ENCODE measurements around the gene LTC4S. TPM values are rescaled to one million over a fixed set of nuclear protein-coding genes. Genes with fewer than 3 reads are reported as not detected.

Gene LTC4S
- total RNA-seq, 4 donors from 2014 or later: 4.1 to 22.9 (median 13.6) TPM; not detected in 1

GRCh38 chr5:179840766-179841165 lies 47.0 kb downstream of the LTC4S start:
- no peak overlapping the region for H3K4me3 ChIP-seq
- H3K9me3 ChIP-seq: peaks cover 0 to 5% of the 10 kb centered on the region in 2 donors
- intact Hi-C loops (cut with DNase I; ENCODE audit: low total_unique reads): no loop called here
- no peak overlapping the region for H3K27ac ChIP-seq
- no peak for TF ChIP-seq POLR2A (IDR thresholded peaks at IDR 0.05)
- TF ChIP-seq, protein P1, sequence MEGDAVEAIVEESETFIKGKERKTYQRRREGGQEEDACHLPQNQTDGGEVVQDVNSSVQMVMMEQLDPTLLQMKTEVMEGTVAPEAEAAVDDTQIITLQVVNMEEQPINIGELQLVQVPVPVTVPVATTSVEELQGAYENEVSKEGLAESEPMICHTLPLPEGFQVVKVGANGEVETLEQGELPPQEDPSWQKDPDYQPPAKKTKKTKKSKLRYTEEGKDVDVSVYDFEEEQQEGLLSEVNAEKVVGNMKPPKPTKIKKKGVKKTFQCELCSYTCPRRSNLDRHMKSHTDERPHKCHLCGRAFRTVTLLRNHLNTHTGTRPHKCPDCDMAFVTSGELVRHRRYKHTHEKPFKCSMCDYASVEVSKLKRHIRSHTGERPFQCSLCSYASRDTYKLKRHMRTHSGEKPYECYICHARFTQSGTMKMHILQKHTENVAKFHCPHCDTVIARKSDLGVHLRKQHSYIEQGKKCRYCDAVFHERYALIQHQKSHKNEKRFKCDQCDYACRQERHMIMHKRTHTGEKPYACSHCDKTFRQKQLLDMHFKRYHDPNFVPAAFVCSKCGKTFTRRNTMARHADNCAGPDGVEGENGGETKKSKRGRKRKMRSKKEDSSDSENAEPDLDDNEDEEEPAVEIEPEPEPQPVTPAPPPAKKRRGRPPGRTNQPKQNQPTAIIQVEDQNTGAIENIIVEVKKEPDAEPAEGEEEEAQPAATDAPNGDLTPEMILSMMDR (IDR thresholded peaks at IDR 0.05): no peak
- no peak for DNase-seq
- no peaks in the 10 kb centered on the region for H3K36me3 ChIP-seq
- no peaks in the 10 kb centered on the region for H3K27me3 ChIP-seq
- no peaks in the 10 kb centered on the region for H3K4me1 ChIP-seq

DNA sequence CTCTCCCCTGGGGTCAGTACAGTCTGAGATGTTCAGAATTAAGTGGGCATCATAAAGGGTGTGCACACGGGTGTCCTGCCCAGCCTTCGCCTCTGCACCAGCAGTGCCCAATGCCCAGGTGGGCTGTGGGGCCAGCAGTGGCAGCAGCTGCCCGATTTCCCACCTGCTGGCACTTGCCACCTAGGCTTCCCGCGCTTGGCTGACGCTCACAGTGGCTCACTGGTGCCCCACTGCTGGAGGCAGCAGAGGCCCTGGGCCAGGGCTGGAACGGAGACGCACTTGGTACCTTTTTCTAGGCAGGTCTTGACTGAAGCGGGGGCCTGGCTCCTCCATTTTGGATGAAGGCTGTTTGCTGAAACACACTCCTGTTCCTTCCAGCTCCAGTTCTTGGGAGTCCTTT lies 47.8 kb downstream of the LTC4S start:
- DNase-seq: no peak
- Histone ChIP-seq H3K27ac (no peak overlapping the region), H3K4me3 (no peak overlapping the region), H3K27me3 (no peaks in the 10 kb centered on the region), H3K9me3 (peaks cover 0 to 5% of the 10 kb centered on the region in 2 donors), H3K4me1 (no peaks in the 10 kb centered on the region), H3K36me3 (no peaks in the 10 kb centered on the region)
- intact Hi-C loops (cut with DNase I; ENCODE audit: low total_unique reads): no loop called here
- no peak for TF ChIP-seq POLR2A (IDR thresholded peaks at IDR 0.05)
- TF ChIP-seq, protein P1 (IDR thresholded peaks at IDR 0.05): no peak

MicroRNAs encoded within 50 kb of the gene (microRNA counts, 767-probe panel; counts per million panel counts)
- microRNA hsa-miR-1229: 0 counts per million in 2 donors

Small RNA genes within 50 kb of the gene (microRNA-seq; reads per million reads assigned to microRNA genes)
- not detected for gene MIR1229 (ENCODE audit: borderline microRNAs expressed, borderline replicate concordance)

Small RNA genes within 50 kb of the gene (small RNA-seq; reads per million reads assigned to genes)
- not detected for gene MIR1229

Other genes with a start within 250 kb of the LTC4S start
- 10 to 100 TPM in 3 of 4 donors, 1 to 10 TPM in 1; 8.2 to 59.2 (median 42.1) TPM for gene RUFY1, start 243.4 kb upstream of the LTC4S start, total RNA-seq
- 1,000 to 10,000 TPM in 1 of 4 donors, 100 to 1,000 TPM in 3; 237 to 1,003 (median 495) TPM for gene HNRNPH1, start 170.3 kb upstream of the LTC4S start, total RNA-seq
- not detected for gene CBY3, start 113.0 kb upstream of the LTC4S start, total RNA-seq
- gene CANX, start 95.0 kb upstream of the LTC4S start, total RNA-seq: 100 to 1,000 TPM; 155 to 550 (median 392) TPM
- 10 to 100 TPM; 19.7 to 44.1 (median 21.4) TPM for gene MAML1, start 61.2 kb upstream of the LTC4S start, total RNA-seq
- 10 to 100 TPM; 31.8 to 87.4 (median 66.4) TPM for gene MGAT4B, start 12.9 kb downstream of the LTC4S start, total RNA-seq
- gene SQSTM1, start 26.9 kb downstream of the LTC4S start, total RNA-seq: 100 to 1,000 TPM in 3 of 4 donors, 10 to 100 TPM in 1; 94.7 to 874 (median 439) TPM
- 100 to 1,000 TPM in 1 of 4 donors, 10 to 100 TPM in 3; 16.8 to 138 (median 61.6) TPM for gene MRNIP, start 64.8 kb downstream of the LTC4S start, total RNA-seq
- 1,000 to 10,000 TPM in 1 of 4 donors, 100 to 1,000 TPM in 1, 10 to 100 TPM in 2; 58.8 to 2,513 (median 108) TPM for gene TBC1D9B, start 113.9 kb downstream of the LTC4S start, total RNA-seq

Measured in uterus (tissue), 4 donors.